Subcutaneous adipose tissue (tissue), 4 donors: ENCODE results near the gene SSU72. TPM values are rescaled to one million over a fixed set of nuclear protein-coding genes. Genes with fewer than 3 reads are reported as not detected.

Source experiments
- CTCF ChIP-seq: fragments of 450-650 bp; IDR thresholded peaks from one replicate; pipeline ENCODE4 v1.5.1; 2016; ENCODE audit warnings: low read depth, mild to moderate bottlenecking, control low read depth, antibody characterized with exemption, moderate library complexity
- total RNA-seq, 4 donors: library from RNA; depleted of rRNA; stranded (reverse); fragments of >200 nt; gene quantifications; one replicate each; pipeline ENCODE4 v1.1.0, GENCODE V29; 2016

Gene SSU72
- total RNA-seq, 4 donors from 2014 or later: 76.0 to 138 (median 110) TPM

DNA sequence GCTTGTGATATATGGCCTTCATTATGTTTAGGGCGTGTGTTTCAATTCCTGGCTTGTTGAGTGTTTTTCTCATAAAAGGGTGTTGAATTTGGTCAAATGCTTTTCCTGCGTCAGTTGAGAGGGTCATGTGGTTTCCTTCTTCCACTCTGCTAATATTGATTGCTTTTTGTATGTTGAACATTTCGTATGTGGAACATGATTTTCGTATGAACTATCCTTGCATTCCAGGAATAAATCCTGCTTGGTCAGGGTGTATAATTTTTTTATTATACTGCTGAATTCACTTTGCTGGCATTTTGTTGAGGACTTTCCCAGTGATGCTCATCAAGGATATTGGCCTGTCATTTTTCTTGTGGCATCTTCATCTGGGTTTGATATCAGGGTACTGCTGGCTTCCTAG is 67.4 kb downstream of the SSU72 start:
- no peak for TF ChIP-seq CTCF

Other genes with a start within 250 kb of the SSU72 start
- gene TAS1R3, start 243.6 kb downstream of the SSU72 start, total RNA-seq: under 1 TPM in 2 of 4 donors, not detected in 2; 0.22 to 0.75 TPM
- 10 to 100 TPM; 26.2 to 80.3 (median 39.5) TPM for gene DVL1, start 225.4 kb downstream of the SSU72 start, total RNA-seq
- 100 to 1,000 TPM in 3 of 4 donors, 10 to 100 TPM in 1; 48.8 to 226 (median 163) TPM for gene MXRA8, start 216.3 kb downstream of the SSU72 start, total RNA-seq
- gene AURKAIP1, start 199.7 kb downstream of the SSU72 start, total RNA-seq: 100 to 1,000 TPM in 1 of 4 donors, 10 to 100 TPM in 3; 53.6 to 153 (median 83.5) TPM
- 100 to 1,000 TPM; 146 to 268 (median 194) TPM for gene CCNL2, start 175.5 kb downstream of the SSU72 start, total RNA-seq
- gene MRPL20, start 167.6 kb downstream of the SSU72 start, total RNA-seq: 100 to 1,000 TPM in 3 of 4 donors, 10 to 100 TPM in 1; 87.9 to 222 (median 116) TPM
- gene ANKRD65, start 153.6 kb downstream of the SSU72 start, total RNA-seq: 10 to 100 TPM in 2 of 4 donors, 1 to 10 TPM in 2; 4.1 to 15.4 (median 8.7) TPM
- gene VWA1, start 139.2 kb downstream of the SSU72 start, total RNA-seq: 10 to 100 TPM in 2 of 4 donors, 1 to 10 TPM in 2; 6.0 to 21.3 (median 10.3) TPM
- gene ATAD3C, start 125.2 kb downstream of the SSU72 start, total RNA-seq: under 1 TPM in 1 of 4 donors, not detected in 3; 0.19 TPM
- gene ATAD3B, start 103.1 kb downstream of the SSU72 start, total RNA-seq: 10 to 100 TPM in 2 of 4 donors, 1 to 10 TPM in 2; 5.4 to 23.6 (median 11.2) TPM
- 10 to 100 TPM in 3 of 4 donors, 1 to 10 TPM in 1; 9.3 to 22.6 (median 12.9) TPM for gene ATAD3A, start 62.7 kb downstream of the SSU72 start, total RNA-seq
- gene TMEM240, start 34.2 kb downstream of the SSU72 start, total RNA-seq: 1 to 10 TPM in 3 of 4 donors, not detected in 1; 1.3 to 5.1 (median 3.2) TPM
- 1 to 10 TPM in 1 of 4 donors, under 1 TPM in 1, not detected in 2; 0.22 to 1.4 TPM for gene FNDC10, start 25.3 kb upstream of the SSU72 start, total RNA-seq
- 10 to 100 TPM; 18.8 to 64.4 (median 27.4) TPM for gene MIB2, start 40.6 kb upstream of the SSU72 start, total RNA-seq
- gene MMP23B, start 57.3 kb upstream of the SSU72 start, total RNA-seq: 1 to 10 TPM in 3 of 4 donors, under 1 TPM in 1; 0.66 to 9.2 (median 2.2) TPM
- gene CDK11B, start 84.1 kb upstream of the SSU72 start, total RNA-seq: 10 to 100 TPM; 14.4 to 30.0 (median 20.4) TPM
- gene SLC35E2B, start 117.9 kb upstream of the SSU72 start, total RNA-seq: 10 to 100 TPM; 31.3 to 45.2 (median 36.5) TPM
- 10 to 100 TPM; 15.5 to 60.8 (median 34.8) TPM for gene CDK11A, start 149.5 kb upstream of the SSU72 start, total RNA-seq
- gene NADK, start 203.6 kb upstream of the SSU72 start, total RNA-seq: 100 to 1,000 TPM in 3 of 4 donors, 10 to 100 TPM in 1; 98.8 to 147 (median 111) TPM